Activated CD4-positive, alpha-beta memory T cell treated with anti-CD3 and anti-CD28 coated beads, Interleukin-2, amount 10 ng/mL, durations not matched to agents 7 days and 5 days (primary cell): ENCODE results near the gene PLPPR3. TPM values are rescaled to one million over a fixed set of nuclear protein-coding genes. Genes with fewer than 3 reads are reported as not detected.

Experiments used
- CTCF ChIA-PET: fragments of 350-600 bp; sonication (Branson Sonifier 250); formaldehyde crosslinking; loops from one replicate; lab custom pipeline; 2021; ENCODE audit warnings: antibody characterized with exemption, inconsistent platforms; lab: Charles Lee
- POLR2A ChIA-PET: fragments of 350-600 bp; sonication (Branson Sonifier 250); formaldehyde crosslinking; loops from one replicate; lab custom pipeline; 2021; ENCODE audit warnings: antibody characterized with exemption; lab: Charles Lee
- DNase-seq: peaks from one replicate; pipeline ENCODE4 v3.0.0-alpha.2; 2020
- H3K27ac Mint-ChIP-seq: one replicate; pipeline ENCODE4 v1.8.0; 2021; ENCODE audit warnings: mild to moderate bottlenecking, mixed read lengths
- H3K27me3 Mint-ChIP-seq: one replicate; pipeline ENCODE4 v1.8.0; 2021; ENCODE audit warnings: mixed read lengths
- H3K36me3 Mint-ChIP-seq: one replicate; pipeline ENCODE4 v1.8.0; 2021; ENCODE audit warnings: low read depth, mixed read lengths
- H3K4me1 Mint-ChIP-seq: one replicate; pipeline ENCODE4 v1.8.0; 2021; ENCODE audit warnings: mixed read lengths
- H3K4me3 Mint-ChIP-seq: one replicate; pipeline ENCODE4 v1.8.0; 2021; ENCODE audit warnings: mild to moderate bottlenecking, mixed read lengths
- H3K9me3 Mint-ChIP-seq: one replicate; pipeline ENCODE4 v1.8.0; 2021; ENCODE audit warnings: mixed read lengths
- total RNA-seq, 2 experiments: library from RNA; stranded (reverse); gene quantifications; one replicate each; pipeline ENCODE4 v1.2.3, GENCODE V29; 2021

The PLPPR3 gene
- total RNA-seq, 2 experiments from 2014 or later: not detected

DNA sequence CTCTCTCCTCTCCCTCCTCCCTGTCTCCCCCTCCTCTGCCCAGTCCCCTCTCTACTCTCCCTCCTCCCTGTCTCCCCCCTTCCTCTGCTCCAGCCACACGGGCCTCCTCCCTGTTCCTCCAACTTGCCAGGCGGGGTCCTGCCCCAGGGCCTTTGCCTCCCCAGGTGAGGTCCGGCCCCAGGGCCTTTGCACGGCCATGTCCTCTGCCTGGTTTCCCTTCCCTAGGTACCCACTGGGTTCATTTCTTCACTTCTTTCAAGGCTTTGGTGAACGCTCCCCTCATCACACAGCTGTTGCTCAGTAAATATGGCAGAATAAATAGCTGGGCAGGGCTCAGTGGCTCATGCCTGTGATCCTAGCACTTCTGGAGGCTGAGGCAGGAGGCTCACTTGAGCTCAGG is 49.7 kb downstream of the PLPPR3 start:
- no peak for DNase-seq
- H3K9me3 Mint-ChIP-seq: no peaks in the 10 kb centered on the region
- H3K27ac Mint-ChIP-seq: no peak overlapping the region
- ChIA-PET CTCF (interaction anchor here (0.7 kb wide), 2 partner anchors 232 to 362 kb away, joined by 3 to 4 read pairs; no protein-coding TSS in a partner anchor), POLR2A (interaction anchor here (1.0 kb wide), 1 partner anchor 261 kb away, joined by 3 read pairs; no protein-coding TSS in a partner anchor)
- H3K4me3 Mint-ChIP-seq: no peak overlapping the region
- no peaks in the 10 kb centered on the region for H3K36me3 Mint-ChIP-seq
- peaks cover 5% of the 10 kb centered on the region for H3K27me3 Mint-ChIP-seq
- H3K4me1 Mint-ChIP-seq: peaks cover 3% of the 10 kb centered on the region

- no peaks in the 10 kb centered on the region for H3K36me3 Mint-ChIP-seq
- POLR2A ChIA-PET: no interaction called here
- peaks cover 5% of the 10 kb centered on the region for H3K27me3 Mint-ChIP-seq
- CTCF ChIA-PET: interaction anchor here (1.2 kb wide), 2 partner anchors 92 to 171 kb away, joined by 4 to 8 read pairs; no protein-coding TSS in a partner anchor
- H3K4me1 Mint-ChIP-seq: peaks cover 3% of the 10 kb centered on the region
- no peak overlapping the region for H3K4me3 Mint-ChIP-seq
- no peaks in the 10 kb centered on the region for H3K9me3 Mint-ChIP-seq
- DNase-seq: peak; percentile 45
- no peak overlapping the region for H3K27ac Mint-ChIP-seq
These were observed 50.4 kb downstream of the PLPPR3 start for GRCh38 chr19:771332-771785.

DNA sequence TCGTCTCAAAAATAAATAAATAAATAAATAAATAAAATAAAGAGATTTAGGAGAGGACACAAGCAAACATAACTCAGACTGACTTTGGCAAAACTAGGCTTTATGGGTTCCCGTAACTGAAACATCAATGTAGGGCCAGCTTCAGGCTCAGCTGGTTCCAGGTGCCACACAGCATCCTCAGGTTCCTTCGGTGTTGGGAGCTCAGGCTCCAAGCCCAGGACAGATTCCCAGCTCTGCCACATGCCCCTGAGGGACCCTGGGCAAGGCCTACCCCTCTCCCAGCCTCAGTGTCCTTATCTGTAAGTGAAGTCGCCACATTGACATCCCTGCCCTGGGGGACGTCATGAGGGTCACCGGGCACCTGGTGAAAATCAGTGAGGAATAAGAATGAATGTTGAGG is 52.1 kb downstream of the PLPPR3 start:
- H3K27me3 Mint-ChIP-seq: peaks cover 5% of the 10 kb centered on the region
- DNase-seq: no peak
- POLR2A ChIA-PET: interaction anchor here (0.6 kb wide), 1 partner anchor 152 kb away, joined by 3 read pairs; no protein-coding TSS in a partner anchor
- no peaks in the 10 kb centered on the region for H3K36me3 Mint-ChIP-seq
- H3K27ac Mint-ChIP-seq: no peak overlapping the region
- H3K4me3 Mint-ChIP-seq: no peak overlapping the region
- no peaks in the 10 kb centered on the region for H3K9me3 Mint-ChIP-seq
- H3K4me1 Mint-ChIP-seq: peaks cover 3% of the 10 kb centered on the region
- CTCF ChIA-PET: interaction anchor here (0.6 to 1.5 kb wide), 9 partner anchors 26 to 214 kb away, joined by 3 to 10 read pairs (median 4); partner anchors contain the start of genes MED16, RNU6-9 and WDR18

GRCh38 chr19:768424-768823 is 53.3 kb downstream of the PLPPR3 start:
- H3K27me3 Mint-ChIP-seq: peaks cover 5% of the 10 kb centered on the region
- no peak overlapping the region for H3K27ac Mint-ChIP-seq
- ChIA-PET CTCF (interaction anchor here (1.5 kb wide), 1 partner anchor 34 kb away, joined by 7 read pairs; no protein-coding TSS in a partner anchor), POLR2A (no interaction called here)
- peaks cover 3% of the 10 kb centered on the region for H3K4me1 Mint-ChIP-seq
- DNase-seq: no peak
- H3K36me3 Mint-ChIP-seq: no peaks in the 10 kb centered on the region
- H3K4me3 Mint-ChIP-seq: no peak overlapping the region
- no peaks in the 10 kb centered on the region for H3K9me3 Mint-ChIP-seq

- Mint-ChIP-seq H3K4me1 (peaks cover under 1% of the 10 kb centered on the region), H3K4me3 (no peak overlapping the region), H3K36me3 (no peaks in the 10 kb centered on the region), H3K9me3 (no peaks in the 10 kb centered on the region), H3K27ac (no peak overlapping the region), H3K27me3 (peaks cover 2% of the 10 kb centered on the region)
- CTCF ChIA-PET: no interaction called here
- no peak for DNase-seq
- POLR2A ChIA-PET: no interaction called here
These were observed 56.5 kb downstream of the PLPPR3 start for GRCh38 chr19:765179-765738.

- Mint-ChIP-seq H3K4me1 (no peaks in the 10 kb centered on the region), H3K9me3 (peaks cover 4% of the 10 kb centered on the region), H3K36me3 (peaks cover 2% of the 10 kb centered on the region), H3K27ac (no peak overlapping the region), H3K4me3 (no peak overlapping the region), H3K27me3 (peaks cover 1% of the 10 kb centered on the region)
- CTCF ChIA-PET: no interaction called here
- DNase-seq: no peak
- POLR2A ChIA-PET: no interaction called here
These were observed 57.5 kb downstream of the PLPPR3 start for GRCh38 chr19:764301-764700.

GRCh38 chr19:763869-764268 is 57.9 kb downstream of the PLPPR3 start:
- CTCF ChIA-PET: no interaction called here

GRCh38 chr19:763181-763580 is 58.6 kb downstream of the PLPPR3 start:
- no peak overlapping the region for H3K4me3 Mint-ChIP-seq
- DNase-seq: no peak
- H3K27me3 Mint-ChIP-seq: peaks cover 1% of the 10 kb centered on the region
- H3K27ac Mint-ChIP-seq: no peak overlapping the region
- peaks cover 6% of the 10 kb centered on the region for H3K9me3 Mint-ChIP-seq
- CTCF ChIA-PET: no interaction called here
- H3K4me1 Mint-ChIP-seq: no peaks in the 10 kb centered on the region
- POLR2A ChIA-PET: no interaction called here
- H3K36me3 Mint-ChIP-seq: peaks cover 2% of the 10 kb centered on the region

More at GRCh38 chr19:763869-764268, 57.9 kb downstream of the PLPPR3 start:
- Mint-ChIP-seq H3K9me3 (peaks cover 4% of the 10 kb centered on the region), H3K36me3 (peaks cover 2% of the 10 kb centered on the region), H3K27me3 (peaks cover 1% of the 10 kb centered on the region), H3K4me3 (no peak overlapping the region), H3K27ac (no peak overlapping the region), H3K4me1 (no peaks in the 10 kb centered on the region)
- POLR2A ChIA-PET: no interaction called here
- DNase-seq: no peak

Other genes with a start within 250 kb of the PLPPR3 start
- gene BSG, start 249.4 kb downstream of the PLPPR3 start, total RNA-seq: 100 to 1,000 TPM; 255 to 257 TPM
- 1 to 10 TPM; 3.1 to 3.5 TPM for gene HCN2, start 232.1 kb downstream of the PLPPR3 start, total RNA-seq
- gene POLRMT, start 188.4 kb downstream of the PLPPR3 start, total RNA-seq: 10 to 100 TPM; 44.8 to 45.1 TPM
- gene FGF22, start 182.1 kb downstream of the PLPPR3 start, total RNA-seq: not detected
- 10 to 100 TPM; 80.6 to 82.2 TPM for gene RNF126, start 158.7 kb downstream of the PLPPR3 start, total RNA-seq
- 1 to 10 TPM; 2.5 to 3.0 TPM for gene FSTL3, start 145.6 kb downstream of the PLPPR3 start, total RNA-seq
- gene PRSS57, start 126.5 kb downstream of the PLPPR3 start, total RNA-seq: not detected
- not detected for gene PALM, start 113.0 kb downstream of the PLPPR3 start, total RNA-seq
- not detected for gene MISP, start 70.8 kb downstream of the PLPPR3 start, total RNA-seq
- gene PTBP1, start 24.5 kb downstream of the PLPPR3 start, total RNA-seq: 100 to 1,000 TPM; 385 to 406 TPM
- not detected for gene AZU1, start 5.9 kb upstream of the PLPPR3 start, total RNA-seq
- gene PRTN3, start 19.0 kb upstream of the PLPPR3 start, total RNA-seq: not detected
- not detected for gene ELANE, start 30.3 kb upstream of the PLPPR3 start, total RNA-seq
- 1 to 10 TPM in 1 of 2 experiments, under 1 TPM in 1; 0.78 to 1.6 TPM for gene CFD, start 37.7 kb upstream of the PLPPR3 start, total RNA-seq
- gene MED16, start 71.2 kb upstream of the PLPPR3 start, total RNA-seq: 10 to 100 TPM; 62.2 to 64.0 TPM
- not detected for gene RNU6-9, start 71.5 kb upstream of the PLPPR3 start, total RNA-seq
- 100 to 1,000 TPM; 111 to 116 TPM for gene R3HDM4, start 91.3 kb upstream of the PLPPR3 start, total RNA-seq
- gene KISS1R, start 95.4 kb upstream of the PLPPR3 start, total RNA-seq: 1 to 10 TPM; 1.8 to 2.3 TPM
- gene ARID3A, start 104.1 kb upstream of the PLPPR3 start, total RNA-seq: 10 to 100 TPM; 32.4 to 34.0 TPM
- 10 to 100 TPM; 42.0 to 44.3 TPM for gene WDR18, start 162.4 kb upstream of the PLPPR3 start, total RNA-seq
- under 1 TPM in 1 of 2 experiments, not detected in 1; 0.08 TPM for gene GRIN3B, start 178.5 kb upstream of the PLPPR3 start, total RNA-seq
- 100 to 1,000 TPM; 181 TPM for gene TMEM259, start 199.2 kb upstream of the PLPPR3 start, total RNA-seq
- not detected for gene RNU6-2, start 199.6 kb upstream of the PLPPR3 start, total RNA-seq
- 100 to 1,000 TPM; 513 to 519 TPM for gene CNN2, start 204.7 kb upstream of the PLPPR3 start, total RNA-seq
- 10 to 100 TPM; 92.7 to 95.1 TPM for gene ABCA7, start 218.2 kb upstream of the PLPPR3 start, total RNA-seq
- 100 to 1,000 TPM; 419 to 437 TPM for gene ARHGAP45, start 245.2 kb upstream of the PLPPR3 start, total RNA-seq